Endothelial cell of hepatic sinusoid (primary cell): ENCODE results near the gene PREP.

ENCODE experiments used
- in situ Hi-C: cut with HindIII; loops from 2 replicates; pipeline ENCODE4 v1.10.0; 2017; ENCODE audit warnings: low sequenced_read_pairs

Gene PREP

DNA sequence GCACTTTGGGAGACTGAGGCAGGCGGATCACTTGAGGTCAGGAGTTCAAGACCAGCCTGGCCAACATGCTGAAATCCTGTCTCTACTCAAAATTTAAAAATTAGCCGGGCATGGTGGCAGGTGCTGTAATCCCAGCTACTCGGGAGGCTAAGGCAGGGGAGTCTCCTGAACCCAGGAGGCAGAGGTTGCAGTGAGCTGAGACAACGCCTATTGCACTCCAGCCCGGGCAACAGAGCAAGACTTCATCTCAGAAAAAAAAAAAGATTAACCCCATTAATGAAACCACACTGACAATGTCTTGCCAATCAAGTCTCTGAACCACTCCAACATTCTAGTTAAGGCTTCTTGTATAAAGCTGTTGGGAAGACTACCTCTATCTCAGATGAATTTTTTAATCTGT, 4.0 kb downstream of the PREP start:
- in situ Hi-C loops, result loop anchor here (25.0 kb wide), 1 partner anchor 287 kb away; no protein-coding TSS in a partner anchor

DNA sequence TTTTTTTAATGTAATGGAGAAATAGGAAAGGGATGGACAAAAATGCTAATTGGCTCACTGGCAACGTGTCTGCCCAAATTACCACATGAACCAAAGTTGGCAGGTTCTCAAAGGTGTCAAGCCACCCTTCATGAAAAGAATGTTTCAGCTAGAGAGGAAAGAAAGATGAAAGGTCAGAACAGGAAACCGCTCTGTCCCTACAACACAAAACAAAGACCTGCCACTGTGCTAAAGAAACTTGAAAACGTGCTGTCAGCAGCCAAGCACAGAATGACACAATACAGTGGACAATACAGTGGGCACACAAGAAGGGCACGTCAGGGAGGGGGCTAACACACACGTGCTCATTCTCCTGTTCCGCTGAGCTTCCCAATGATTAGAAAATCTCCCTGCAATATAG, 4.9 kb downstream of the PREP start:
- in situ Hi-C loops, result loop anchor here (25.0 kb wide), 1 partner anchor 286 kb away; no protein-coding TSS in a partner anchor

DNA sequence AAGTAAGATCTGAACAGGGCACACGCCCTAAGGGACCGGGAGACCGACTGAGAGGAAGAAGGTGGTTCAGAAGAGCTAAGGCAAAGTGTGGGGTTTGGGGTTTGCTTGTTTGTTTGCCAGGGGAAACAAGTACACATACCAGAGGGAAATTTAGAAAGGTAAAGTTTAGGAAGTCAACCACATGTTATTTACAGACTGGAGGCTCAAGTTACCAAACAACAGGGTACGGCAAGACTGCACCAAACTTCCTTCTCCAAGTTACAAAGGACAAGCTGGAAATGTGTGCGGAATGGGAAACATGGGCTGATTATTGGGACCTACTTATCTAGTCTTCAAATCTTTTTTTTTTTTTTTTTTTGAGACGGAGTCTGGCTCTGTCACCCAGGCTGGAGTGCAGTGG, 11.2 kb downstream of the PREP start:
- in situ Hi-C loops, result loop anchor here (25.0 kb wide), 1 partner anchor 279 kb away; no protein-coding TSS in a partner anchor

DNA sequence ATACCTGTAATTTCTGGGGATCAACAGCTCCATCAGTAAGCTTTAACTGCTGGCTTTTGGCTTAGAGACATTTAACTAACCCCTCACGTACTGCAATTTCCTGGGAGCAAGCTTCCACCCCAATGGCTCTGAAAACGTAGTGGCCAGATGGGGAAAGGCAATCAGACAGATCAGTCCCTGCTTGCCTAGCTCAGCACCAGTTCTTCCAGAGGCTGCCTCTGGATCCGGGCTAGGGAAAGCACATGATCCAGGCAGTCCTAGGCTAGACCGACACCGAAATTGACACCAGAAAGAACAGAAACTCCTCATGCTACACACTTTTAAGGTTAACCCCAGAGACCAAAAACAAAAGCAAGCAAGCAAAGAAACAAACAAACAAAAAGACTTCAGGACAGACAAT, 13.3 kb downstream of the PREP start:
- in situ Hi-C loops, result loop anchor here (25.0 kb wide), 1 partner anchor 277 kb away; no protein-coding TSS in a partner anchor

DNA sequence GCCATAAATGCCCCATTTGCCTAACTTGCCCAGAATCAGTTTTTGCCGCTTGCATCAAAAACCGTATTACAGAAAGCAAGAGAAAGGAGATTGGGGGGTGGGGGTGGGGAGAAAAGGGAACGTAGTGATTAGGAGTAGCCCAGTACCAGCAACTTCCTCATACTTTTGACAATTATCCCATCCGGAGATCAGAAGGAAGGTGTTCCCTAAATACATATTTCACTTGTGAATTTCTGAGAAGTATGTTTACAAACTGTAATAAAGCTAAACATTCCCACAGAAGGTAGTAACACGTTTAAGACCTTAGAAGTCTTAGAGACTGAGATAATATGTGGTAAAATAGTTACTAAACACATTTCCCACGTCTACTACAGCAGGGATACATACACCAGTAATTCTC, 14.5 kb downstream of the PREP start:
- in situ Hi-C loops, result loop anchor here (25.0 kb wide), 1 partner anchor 276 kb away; no protein-coding TSS in a partner anchor

- in situ Hi-C loops, result loop anchor here (25.0 kb wide), 1 partner anchor 272 kb away; no protein-coding TSS in a partner anchor
These were observed 18.9 kb downstream of the PREP start for GRCh38 chr6:105384004-105384403.

DNA sequence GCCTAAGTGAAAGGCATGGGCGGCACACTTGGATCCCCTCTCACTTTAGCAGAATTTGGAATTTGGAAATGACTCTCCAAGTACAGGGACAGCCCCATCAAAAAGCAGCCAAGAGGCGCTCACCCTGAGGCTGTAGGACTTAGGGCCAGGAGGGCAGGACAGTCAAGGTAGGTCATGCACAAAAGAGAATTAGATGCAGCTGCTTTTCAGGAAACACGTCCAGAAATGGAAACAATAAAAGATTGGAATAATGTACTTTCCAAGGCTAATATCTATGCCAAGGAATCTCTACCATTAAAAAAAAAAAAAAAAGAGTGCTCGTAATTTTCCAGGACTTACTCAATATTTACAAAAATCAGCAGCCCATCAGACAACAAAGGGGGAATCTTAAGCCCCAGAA, 19.9 kb downstream of the PREP start:
- in situ Hi-C loops, result loop anchor here (25.0 kb wide), 1 partner anchor 271 kb away; no protein-coding TSS in a partner anchor

GRCh38 chr6:105382496-105382895, 20.4 kb downstream of the PREP start:
- in situ Hi-C loops, result loop anchor here (25.0 kb wide), 1 partner anchor 270 kb away; no protein-coding TSS in a partner anchor

GRCh38 chr6:105380634-105381033, 22.2 kb downstream of the PREP start:
- in situ Hi-C loops, result loop anchor here (25.0 kb wide), 1 partner anchor 268 kb away; no protein-coding TSS in a partner anchor

DNA sequence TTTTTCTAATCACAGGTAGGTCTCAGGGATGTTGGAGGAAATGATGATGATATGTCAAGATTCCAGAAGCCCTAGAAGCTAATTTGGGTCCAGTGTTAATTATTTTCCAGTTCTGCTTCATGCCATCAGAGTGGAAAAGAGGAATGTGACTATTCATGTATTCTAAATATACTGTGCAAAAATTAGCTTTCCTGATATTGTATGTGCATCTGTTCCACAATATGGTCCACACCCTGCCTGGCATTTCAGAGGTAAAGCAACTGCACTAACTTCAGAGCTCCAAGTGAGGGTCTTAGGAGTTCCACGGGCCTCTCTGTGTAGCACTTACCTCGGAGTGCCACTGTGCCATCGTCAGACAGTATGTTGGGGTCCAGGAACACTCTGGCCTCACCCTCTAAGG, 27.1 kb downstream of the PREP start:
- in situ Hi-C loops, result loop anchor here (25.0 kb wide), 1 partner anchor 263 kb away; no protein-coding TSS in a partner anchor

GRCh38 chr6:105374010-105374420, 28.9 kb downstream of the PREP start:
- in situ Hi-C loops, result no loop called here

GRCh38 chr6:105373481-105373880, 29.4 kb downstream of the PREP start:
- in situ Hi-C loops, result no loop called here

DNA sequence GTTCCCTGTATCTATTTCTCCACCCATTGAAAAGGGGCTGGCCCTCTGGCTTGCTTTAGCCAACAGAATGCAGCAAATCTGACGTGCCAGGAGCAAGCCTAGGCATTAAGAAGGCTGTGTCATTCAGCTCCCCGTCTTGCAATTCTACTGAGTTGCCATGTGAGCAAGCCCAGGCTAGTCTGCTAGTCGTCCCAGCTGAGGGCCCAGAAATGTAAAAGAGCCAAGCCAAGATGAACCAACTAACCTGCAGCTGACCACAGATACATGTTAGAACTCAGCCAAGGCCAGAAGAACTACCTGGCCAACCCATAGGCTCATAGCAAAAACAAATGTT, 30.1 kb downstream of the PREP start:
- in situ Hi-C loops, result no loop called here

DNA sequence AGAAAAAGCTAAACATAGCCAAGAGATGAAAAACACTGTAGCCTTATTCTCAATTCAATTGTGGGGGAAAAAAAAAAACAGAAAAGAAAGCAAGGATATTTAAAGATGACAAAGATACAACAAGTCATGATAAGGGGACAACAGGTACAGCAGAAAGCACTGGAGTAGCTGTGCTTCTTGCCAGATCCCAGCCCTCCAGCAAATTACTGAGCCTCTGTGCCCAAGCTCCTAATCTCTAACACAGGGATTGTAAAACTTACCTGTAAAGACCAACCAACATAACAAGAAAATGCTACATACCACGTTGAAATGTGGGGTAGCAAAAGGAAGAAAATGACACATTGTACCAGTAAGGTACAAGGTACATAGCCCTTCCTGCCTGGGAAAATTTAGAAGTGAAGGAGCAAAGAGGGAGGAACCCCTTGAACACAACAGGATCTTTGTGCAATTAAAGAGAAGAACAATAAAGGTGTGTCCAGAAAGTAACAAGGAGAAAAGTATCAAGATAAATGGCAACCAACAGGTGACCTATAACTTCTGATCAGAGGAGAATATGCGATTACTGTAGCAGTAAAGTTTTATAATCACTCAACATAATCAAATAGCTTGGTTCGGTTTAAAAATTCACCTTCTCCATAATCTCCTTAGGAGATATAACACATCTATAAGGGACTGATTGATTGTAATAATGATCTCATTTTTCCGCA, 30.6 kb downstream of the PREP start:
- in situ Hi-C loops, result no loop called here

GRCh38 chr6:105370351-105370750, 32.5 kb downstream of the PREP start:
- in situ Hi-C loops, result no loop called here

DNA sequence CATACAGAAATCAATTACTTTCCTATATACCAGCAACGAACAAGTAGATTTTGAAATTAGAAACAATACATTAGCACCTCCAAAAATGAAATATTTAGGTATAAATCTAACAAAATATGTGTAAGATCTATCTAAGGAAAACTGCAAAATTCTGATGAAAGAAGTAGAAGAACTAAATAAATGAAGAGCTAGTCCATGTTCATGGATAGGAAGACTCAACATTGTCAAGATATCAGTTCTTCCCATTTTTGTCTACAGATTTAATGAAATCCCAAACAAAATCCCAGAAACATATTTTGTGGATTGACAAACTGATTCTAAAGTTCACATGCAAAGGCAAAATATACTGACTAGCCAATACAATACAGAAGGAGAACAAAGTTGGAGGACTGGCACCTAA, 33.7 kb downstream of the PREP start:
- in situ Hi-C loops, result no loop called here

- in situ Hi-C loops, result no loop called here
These were observed 38.6 kb downstream of the PREP start for GRCh38 chr6:105364243-105364642.

DNA sequence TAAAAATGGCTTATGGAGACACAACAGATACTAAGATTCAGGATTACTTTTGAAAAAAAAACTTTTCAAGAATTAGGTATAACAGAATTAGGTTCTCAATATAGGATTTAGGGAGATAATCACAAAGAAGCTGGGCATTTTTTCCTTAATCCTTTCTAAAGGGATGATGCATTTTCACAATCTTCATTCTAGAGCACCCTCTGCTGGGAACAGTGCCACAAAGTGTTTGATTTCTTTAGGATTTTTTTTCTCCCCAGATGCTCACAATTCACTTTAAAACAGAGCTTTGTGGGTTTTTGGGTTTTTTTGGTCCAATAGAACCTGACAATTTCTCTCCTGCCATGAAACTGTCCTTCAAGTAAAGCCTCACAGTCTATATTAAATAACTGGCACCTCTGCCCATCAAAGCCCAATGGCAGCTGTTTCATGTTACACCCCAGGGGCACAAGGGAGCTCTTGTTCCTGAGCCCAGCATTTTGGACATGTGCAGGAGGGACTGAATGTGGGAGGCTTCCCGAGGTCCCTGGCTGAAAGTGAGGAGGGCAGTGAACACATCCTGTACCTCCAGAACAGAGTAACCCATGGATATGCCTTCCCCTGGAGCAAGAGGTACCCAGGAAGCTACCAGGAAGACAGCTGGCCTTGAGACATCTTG, 39.7 kb downstream of the PREP start:
- in situ Hi-C loops, result no loop called here

DNA sequence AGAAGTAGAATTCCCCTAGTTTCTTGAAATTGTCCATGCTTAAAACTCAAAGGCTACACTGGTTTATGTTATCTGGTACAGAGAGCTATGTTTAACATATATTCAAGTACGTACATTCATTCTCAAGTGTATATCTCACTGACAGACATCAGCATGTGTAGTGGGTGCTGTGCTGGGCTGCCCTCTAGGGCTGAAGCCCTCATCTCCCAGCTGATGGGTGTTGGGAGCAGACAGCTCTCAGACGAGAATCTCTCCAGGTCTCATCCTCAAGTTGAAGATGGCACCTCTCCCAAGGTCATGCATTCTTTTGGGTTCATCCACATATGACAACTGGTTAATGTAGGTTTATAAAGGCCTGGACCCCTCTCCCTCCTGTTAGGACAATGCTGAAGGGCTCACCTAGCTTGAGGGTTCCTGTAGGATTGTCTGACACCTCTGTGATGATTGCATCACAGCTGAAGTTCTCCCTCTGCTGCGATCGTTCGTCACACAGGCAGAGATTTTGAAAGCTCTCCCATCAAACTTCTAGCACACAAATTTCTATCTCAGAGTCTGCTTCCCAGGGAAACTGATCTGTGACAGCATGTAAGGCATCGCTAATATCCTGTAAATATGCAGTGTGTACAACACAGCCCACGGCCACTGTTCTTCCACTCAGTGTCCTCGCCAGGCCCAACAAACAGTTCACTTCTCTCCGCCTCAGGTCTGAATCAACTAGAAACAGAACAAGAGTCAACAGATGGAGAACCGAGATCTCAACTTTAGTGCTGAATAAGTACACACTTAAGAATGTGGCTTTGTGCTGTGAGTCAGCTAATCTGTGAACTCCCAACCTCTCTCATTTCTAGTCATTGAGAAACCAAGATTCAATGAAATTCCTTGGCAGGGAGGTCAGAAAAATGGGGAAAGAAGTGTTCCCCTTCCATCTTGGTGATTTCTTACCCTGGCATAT, 43.2 kb downstream of the PREP start:
- in situ Hi-C loops, result no loop called here

DNA sequence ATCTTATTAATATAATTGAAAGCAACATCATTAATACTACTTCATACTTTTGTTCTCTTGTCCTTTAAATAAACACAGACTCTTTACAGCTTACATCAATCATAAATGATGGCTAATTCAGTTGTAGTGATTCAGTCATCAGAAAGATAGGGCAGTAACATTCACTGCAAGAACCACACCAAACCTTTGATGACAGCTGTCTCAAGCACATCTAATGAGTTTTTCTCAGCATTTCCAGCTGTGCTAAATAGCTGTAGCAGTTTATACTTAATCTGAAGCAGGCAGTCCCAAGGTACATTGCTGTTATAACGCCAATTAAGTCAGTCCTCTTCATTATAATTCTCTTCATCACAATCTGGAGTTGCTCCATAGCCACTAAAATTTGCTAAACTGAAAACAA, 45.7 kb downstream of the PREP start:
- in situ Hi-C loops, result no loop called here

DNA sequence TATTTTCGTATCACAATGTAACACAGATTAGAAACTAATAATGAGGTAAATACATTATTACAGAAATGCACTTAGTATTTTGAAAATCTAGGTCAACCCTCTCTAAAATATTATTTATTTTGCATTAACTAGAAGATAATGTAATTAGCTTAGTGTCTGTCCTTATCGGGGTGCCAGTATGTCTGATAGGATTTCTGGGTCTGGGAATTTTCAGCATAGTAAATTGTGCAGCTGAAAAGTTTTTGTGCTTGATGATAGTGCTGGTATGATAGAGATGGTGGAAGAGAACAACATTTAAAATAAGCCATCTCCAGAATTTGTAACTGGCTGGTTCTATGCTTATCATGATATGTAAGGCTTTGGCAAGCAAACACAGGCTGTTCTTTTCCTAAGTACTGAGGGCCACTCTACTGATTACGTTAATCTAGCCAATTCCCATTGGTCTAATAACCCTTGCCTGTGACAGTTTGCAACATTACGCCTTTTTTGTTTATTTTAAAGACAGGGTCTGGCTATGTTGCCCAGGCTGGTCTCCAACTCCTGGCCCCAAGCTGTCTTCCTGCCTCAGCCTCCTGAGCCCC, 50.8 kb downstream of the PREP start:
- in situ Hi-C loops, result no loop called here
